HG02981 (cell line): ENCODE results near the gene ELMO1.
A peak's percentile ranks its signal among the peaks of the same experiment; 100 is the strongest.

Experiments
- ATAC-seq: cut with Tn5 transposase; IDR thresholded peaks from one replicate; pipeline ENCODE4 v1.9.1; 2021; ENCODE audit warnings: mild to moderate bottlenecking, moderate library complexity; ENCODE audit not compliant: unreplicated experiment

The ELMO1 gene

GRCh38 chr7:37231613-37232012 is 217.1 kb downstream of the ELMO1 start:
- no peak for ATAC-seq

GRCh38 chr7:37230221-37230620 is 218.4 kb downstream of the ELMO1 start:
- ATAC-seq: no peak

GRCh38 chr7:37229381-37229780 is 219.3 kb downstream of the ELMO1 start:
- no peak for ATAC-seq

- no peak for ATAC-seq
These were observed 223.2 kb downstream of the ELMO1 start for GRCh38 chr7:37225285-37225969.

- ATAC-seq: no peak
These were observed 223.9 kb downstream of the ELMO1 start for GRCh38 chr7:37224746-37225145.

- ATAC-seq: no peak
These were observed 228.0 kb downstream of the ELMO1 start for GRCh38 chr7:37220664-37221063.

- no peak for ATAC-seq
These were observed 229.7 kb downstream of the ELMO1 start for GRCh38 chr7:37218956-37219355.

- ATAC-seq: no peak
These were observed 231.7 kb downstream of the ELMO1 start for GRCh38 chr7:37216923-37217322.

GRCh38 chr7:37216156-37216852 is 232.4 kb downstream of the ELMO1 start:
- no peak for ATAC-seq

GRCh38 chr7:37215290-37215923 is 233.3 kb downstream of the ELMO1 start:
- ATAC-seq: no peak

GRCh38 chr7:37212556-37212955 is 236.1 kb downstream of the ELMO1 start:
- no peak for ATAC-seq

GRCh38 chr7:37212051-37212450 is 236.6 kb downstream of the ELMO1 start:
- ATAC-seq: peak; percentile 64

GRCh38 chr7:37211097-37211880 is 237.4 kb downstream of the ELMO1 start:
- no peak for ATAC-seq

GRCh38 chr7:37209195-37209594 is 239.5 kb downstream of the ELMO1 start:
- no peak for ATAC-seq

GRCh38 chr7:37208528-37208927 is 240.1 kb downstream of the ELMO1 start:
- peak; percentile 72 for ATAC-seq

- ATAC-seq: no peak
These were observed 242.5 kb downstream of the ELMO1 start for GRCh38 chr7:37206192-37206591.

GRCh38 chr7:37205451-37205850 is 243.2 kb downstream of the ELMO1 start:
- ATAC-seq: no peak

- ATAC-seq: no peak
These were observed 246.8 kb downstream of the ELMO1 start for GRCh38 chr7:37201876-37202198.

- ATAC-seq: peak; percentile 61
These were observed 247.4 kb downstream of the ELMO1 start for GRCh38 chr7:37201003-37201875.

GRCh38 chr7:37198906-37199485 is 249.7 kb downstream of the ELMO1 start:
- ATAC-seq: peak; percentile 68
